Hepatocyte (in vitro differentiated cells): ENCODE results near the gene SSBP3.

Source experiments
- CTCF ChIP-seq: fragments of 200-600 bp; sonication (generic); IDR thresholded peaks from 2 replicates; pipeline ENCODE4 v1.5.1; 2016; ENCODE audit warnings: antibody characterized with exemption, mild to moderate bottlenecking; ENCODE audit not compliant: poor library complexity
- EZH2 ChIP-seq: fragments of 200-600 bp; sonication (generic); IDR thresholded peaks from 2 replicates; pipeline ENCODE4 v1.6.1; 2016; ENCODE audit warnings: antibody characterized with exemption, mild to moderate bottlenecking, borderline replicate concordance
- EZH2phosphoT487 ChIP-seq: fragments of 200-600 bp; sonication (generic); IDR thresholded peaks from one replicate; pipeline ENCODE4 v1.6.1; 2018; ENCODE audit warnings: antibody characterized with exemption, mild to moderate bottlenecking, low read depth, moderate library complexity; ENCODE audit not compliant: unreplicated experiment, severe bottlenecking

DNA sequence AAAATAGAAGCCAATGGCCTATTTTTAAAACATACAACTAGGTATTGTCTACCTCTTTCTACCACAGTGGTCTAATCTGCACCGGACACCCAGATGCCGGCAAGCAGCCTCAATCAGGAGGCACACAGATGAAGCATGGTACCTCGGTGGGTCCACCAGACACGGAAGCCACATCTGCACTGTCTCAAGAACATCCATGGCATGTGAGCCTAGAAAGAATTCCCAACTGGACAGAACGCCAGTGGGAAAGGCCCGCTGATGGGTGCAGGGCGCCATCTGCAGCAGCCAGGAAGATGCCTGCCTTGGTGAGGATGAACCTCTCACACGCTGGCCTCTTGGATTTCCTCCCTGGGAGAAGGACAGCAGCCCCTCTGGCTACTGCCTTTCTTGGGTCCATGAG, 126.7 kb downstream of the SSBP3 start:
- no peak for TF ChIP-seq CTCF
- no peak for TF ChIP-seq EZH2
- no peak for TF ChIP-seq EZH2phosphoT487
